Right hindlimb (tissue), 1 donor: ENCODE data around the gene KIF26A.

Experiments
- DNase-seq: peaks from one replicate; pipeline ENCODE4 v3.0.0-alpha.2; 2018

Gene KIF26A

DNA sequence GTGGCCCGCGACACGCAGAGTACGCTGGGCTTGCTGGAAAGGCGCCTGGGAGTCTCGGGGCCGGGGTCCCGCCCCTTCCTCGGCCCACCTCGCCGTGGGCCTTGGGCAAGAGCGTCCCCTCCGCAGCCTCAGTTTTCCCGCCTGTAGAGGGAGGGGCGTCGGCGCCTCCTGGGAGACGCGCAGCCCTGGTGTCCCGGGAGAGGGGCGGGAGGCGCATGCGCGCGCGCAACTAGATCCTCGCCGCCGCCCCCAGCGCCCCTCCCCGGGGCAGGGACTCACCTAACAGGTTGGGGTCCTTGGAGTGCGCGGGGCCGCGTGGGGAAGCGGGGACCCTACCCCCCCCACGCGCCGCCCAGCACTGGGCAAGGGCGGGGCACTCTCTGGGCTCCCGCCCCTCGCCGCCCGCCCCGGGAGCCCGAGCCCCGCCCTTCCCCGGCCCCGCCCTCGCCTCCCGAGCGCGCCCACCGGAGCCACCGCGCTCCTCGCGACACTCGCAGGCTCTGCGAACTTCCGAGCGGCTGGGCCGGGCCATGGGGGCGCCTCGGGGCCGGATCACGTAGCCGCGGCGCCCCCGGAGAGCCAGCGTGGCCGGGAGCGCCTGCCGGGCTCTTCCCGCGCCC, at the start of gene KIF26A:
TSS of gene KIF26A (plus strand) at position 490 of the 620 bp plus-strand sequence. CDS start 136 bp downstream, outside the sequence.
- DNase-seq = peak; percentile 69

GRCh38 chr14:104090071-104090748, 48.2 kb upstream of the KIF26A start:
- DNase-seq = no peak

DNA sequence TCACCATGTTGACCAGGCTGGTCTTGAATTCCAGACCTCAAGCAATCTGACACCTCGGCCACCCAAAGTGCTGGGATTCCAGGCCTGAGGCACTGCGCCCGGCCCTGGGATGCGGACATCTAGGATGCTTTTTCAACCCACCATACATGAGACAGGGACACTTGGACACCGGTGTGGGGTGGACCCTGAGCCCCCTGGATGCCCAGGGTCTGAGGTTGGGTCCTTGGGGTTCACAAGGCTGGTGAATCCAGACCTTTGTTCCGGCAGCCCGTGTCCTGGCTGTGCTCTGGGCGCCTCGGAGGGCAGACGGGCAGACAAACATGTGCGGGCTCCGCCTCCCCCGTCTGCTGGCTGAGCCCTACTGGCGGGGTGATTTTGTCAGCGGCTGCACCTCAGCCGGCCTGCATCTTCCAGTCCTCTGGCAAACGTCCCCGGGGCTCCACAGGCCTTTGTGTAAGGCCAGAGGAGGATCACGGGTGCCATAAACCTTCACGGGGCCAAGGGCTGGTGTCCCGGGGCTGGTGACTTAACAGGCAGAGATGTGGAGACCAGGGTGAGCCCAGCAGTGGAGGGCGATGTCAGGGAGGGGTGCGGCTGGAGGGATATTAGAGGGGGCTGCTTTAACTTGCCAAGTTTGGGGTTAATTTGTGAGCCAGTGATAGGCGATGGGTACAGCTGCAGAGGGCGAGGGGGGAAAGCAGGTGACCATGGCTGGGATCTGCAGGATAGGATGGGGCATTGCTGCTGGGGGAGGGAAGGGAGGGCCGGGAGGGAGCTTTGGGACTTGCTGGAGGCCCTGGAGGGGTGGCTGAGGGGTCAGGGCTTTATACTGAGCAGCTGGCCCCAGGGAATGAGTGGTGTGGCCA, 47.1 kb upstream of the KIF26A start:
- DNase-seq = peak; percentile 20

DNA sequence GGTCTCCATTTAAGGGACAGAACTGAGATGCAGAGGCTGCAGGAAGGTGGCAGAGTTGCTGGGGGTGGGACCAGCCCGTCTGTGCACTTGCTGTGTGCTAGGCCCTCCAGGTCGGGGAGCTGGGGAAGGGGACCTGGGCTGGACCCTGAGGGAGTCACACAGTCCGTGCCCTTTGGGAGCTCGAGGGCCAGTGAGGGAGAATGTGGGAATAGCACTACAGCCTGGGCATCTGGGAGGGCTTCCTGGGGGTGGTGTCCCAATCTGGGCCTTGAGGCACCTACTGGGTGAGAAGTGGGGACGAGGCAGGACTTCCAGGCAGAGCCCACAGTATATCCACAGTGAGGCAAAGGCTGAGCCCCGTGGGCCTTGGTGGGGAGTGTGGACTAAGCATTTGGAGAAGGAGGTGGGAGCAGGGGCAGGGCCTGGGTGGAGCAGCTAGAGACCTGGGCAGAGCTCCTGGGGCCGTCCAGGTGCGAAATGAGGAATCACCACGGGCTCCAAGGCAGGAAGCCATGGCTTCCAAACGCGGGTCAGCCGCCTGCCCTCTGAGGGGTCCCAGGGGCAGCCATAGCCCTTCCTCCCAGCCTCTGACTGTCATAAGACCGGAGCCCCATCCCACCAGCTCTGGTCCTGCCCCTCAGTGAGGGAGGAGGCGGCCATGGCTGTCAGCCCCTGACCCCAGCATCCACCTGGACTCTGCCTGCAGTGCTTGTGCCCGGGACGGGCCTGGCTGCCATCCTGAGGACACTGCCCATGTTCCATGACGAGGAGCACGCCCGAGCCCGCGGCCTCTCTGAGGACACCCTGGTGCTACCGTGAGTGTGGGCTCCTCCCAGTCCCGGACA, 46.2 kb upstream of the KIF26A start:
- peak; percentile 18 for DNase-seq

GRCh38 chr14:104092931-104093365, 45.4 kb upstream of the KIF26A start:
- peak; percentile 9 for DNase-seq

GRCh38 chr14:104093366-104094055, 44.9 kb upstream of the KIF26A start:
- DNase-seq = no peak

GRCh38 chr14:104094056-104094708, 44.2 kb upstream of the KIF26A start:
- no peak for DNase-seq

GRCh38 chr14:104094709-104095425, 43.5 kb upstream of the KIF26A start:
- DNase-seq = peak; percentile 54

GRCh38 chr14:104095426-104096310, 42.7 kb upstream of the KIF26A start:
- DNase-seq = no peak

DNA sequence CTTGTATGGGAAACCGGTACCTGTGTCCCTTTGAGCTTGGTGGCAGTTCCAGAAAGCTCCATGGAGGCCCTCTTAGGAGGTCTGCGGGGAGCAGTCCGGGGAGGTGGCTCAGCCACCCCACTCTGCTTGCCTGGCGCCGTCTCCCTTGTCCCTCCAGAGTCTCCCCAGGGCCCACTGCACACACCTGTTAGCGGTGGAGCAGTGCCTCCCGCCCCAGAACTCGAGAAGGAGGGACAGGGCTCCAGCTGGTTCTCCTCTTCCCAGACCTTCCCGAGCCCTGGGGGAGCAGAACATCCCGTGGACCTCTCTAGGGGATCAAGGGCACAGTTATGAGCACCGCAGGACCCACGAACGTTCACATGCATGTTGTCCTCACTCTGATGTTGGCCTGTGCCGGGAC, 42.1 kb upstream of the KIF26A start:
- no peak for DNase-seq

DNA sequence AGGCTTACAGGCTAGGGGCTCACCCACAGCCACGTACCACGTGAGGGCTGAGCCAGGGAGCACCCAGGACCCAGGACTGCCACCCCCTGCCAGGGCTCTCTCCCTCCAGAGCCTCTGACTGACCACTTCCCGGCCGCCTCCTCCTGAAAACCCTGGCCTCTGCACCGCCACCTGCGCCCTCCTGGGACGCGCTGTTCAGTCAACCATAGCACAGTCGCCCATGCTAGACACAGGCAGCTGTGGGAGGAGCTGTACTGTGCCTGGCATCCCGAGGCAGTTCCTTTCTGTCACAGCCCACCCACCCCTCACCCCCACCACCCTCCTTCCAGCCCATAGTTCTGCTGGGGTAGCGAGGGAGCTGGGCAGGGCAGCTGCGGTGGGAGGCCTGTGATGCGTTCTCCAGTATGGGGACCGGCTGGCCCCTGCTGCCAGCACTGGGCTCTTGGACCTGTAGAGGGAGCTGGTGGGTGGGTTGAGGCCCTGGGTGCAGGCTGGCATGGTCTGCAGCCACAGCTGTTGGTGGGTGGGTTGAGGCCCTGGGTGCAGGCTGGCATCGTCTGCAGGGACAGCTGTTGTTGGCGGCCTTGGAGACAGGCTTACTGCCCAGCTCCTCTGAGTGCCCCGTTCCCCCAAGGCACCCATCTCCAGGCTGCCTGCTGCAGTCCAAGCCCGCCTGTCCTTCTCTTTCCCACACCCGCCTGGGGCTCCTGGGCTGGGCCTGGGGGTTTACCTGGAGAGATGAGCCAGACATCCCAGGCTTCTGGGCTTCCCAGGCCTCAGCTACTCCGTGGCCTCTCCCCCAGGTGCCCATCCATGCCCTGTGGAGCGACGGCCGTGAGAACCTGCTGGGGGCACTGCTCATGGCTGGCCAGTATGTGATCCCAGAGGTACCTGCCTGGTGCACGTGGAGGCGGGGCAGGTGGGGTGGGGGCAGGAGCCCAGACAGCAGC, 41.4 kb upstream of the KIF26A start:
- DNase-seq = no peak

GRCh38 chr14:104098272-104099095, 39.9 kb upstream of the KIF26A start:
- no peak for DNase-seq

DNA sequence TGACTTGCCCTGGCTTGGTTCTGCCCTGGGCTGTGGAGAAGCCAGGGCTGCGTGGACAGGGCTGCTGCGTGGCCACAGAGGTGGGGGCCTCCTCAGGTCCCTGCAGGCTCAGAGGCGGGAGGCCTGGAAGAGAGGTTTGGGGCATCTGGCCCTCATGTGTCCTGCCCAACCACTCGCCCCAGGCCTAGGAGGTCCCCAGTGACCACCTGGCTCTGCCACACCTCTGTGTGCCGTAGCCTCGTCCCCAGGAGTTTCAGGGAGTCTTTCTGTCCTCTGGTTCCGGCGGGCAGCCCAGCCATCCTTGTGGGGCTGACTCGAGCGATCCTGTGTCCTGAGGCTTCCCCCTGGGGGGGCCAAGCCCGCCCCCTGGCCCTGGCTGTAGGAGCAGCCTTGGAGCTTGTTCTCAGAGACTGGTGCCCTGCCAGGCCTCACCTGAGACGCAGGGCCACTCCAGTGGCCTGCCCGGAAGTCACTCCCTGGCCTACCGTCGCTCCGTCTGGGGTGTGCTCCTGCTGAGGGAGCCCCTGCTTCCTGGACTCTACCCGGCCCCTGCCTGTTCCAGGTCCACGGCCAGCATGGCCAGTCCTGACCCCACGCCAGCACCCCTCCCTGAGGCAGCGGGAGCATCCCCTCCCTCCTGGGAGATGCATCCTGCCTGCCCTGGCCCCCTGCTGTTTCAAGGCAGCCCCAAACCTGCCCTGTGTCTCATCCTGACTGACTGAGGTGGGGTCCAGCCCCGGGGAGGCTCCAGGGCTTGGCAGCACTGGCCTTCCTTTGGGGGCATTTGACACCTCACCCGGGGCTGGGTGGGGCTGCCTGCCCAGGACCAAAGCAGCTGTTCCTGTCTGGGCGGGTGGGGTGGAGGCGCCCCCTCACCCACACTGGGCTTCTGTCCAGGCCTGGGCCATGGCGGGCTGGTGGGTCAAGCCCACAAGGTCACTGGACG, 39.0 kb upstream of the KIF26A start:
- peak; percentile 17 for DNase-seq

DNA sequence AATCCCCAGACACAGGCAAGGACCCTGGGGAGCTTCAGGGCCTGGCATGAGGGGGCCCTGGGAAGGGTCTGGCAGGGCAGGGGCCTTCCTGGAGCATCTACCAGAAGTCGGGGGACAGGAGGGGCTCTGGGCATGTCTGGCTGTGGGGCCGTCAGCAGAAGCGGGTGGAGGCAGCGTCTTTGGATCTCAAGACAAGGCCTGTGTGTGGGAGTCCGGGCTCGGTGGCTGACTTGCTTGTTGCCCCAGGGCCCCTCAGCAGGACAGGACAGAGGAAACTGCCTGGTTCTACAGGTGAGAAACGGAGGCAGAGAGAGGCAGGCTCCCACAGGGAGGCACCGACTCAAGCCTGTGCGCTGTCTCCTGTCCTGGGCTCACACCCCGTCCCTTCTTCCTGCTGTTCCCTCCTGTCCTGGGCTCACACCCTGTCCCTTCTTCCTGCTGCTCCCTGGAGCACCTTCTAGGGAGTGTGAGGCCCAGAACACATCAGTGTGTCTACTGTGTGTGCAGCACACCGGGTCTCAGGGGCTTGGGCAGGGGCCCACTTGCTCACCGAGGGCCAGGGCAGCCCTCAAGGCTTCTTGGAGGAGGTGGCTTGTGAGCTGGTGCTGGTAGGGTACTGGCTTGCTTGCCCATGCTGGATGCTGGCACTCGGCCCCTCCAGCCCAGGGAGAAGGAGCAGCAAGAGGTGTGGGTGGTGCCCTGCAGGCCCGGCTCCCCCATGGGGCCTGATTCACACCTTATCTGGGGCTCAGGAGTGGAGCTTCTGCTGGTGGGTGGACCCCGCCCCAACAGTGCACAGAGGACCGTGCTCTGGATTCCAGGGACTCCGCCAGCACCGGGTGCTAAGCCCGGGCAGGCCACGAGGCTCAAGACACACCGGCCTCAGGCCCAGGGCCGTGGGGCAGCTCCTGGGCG, 38.0 kb upstream of the KIF26A start:
- DNase-seq = peak; percentile 16

DNA sequence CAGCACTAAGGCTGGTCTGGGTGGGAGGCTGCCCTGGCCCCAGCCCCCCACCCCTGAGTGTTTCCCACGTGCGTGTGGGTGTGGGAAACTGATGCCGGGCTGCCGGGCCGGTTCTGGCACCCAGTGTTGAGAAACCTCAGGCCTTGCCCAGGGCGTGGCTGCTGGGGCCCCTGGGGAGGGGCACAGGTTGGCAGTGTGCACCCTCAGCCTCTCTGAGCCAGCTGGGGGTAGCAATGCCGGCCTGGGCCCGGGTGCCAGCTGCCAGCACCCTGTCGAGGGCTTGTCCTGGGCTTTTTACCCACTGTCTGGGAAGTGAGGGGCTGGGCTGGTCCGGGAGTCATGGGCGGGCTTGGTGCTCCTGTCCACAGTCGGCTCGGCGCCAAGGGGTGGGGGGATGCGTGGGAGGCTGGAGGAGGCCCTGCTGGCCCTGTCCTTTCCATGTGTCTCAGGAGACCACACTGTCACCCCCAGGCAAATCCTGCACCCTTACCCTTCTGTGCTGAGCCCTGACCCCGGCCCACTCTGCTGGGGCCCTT, 37.2 kb upstream of the KIF26A start:
- DNase-seq = no peak
